ENCODE data around the gene ANKIB1.

DNA sequence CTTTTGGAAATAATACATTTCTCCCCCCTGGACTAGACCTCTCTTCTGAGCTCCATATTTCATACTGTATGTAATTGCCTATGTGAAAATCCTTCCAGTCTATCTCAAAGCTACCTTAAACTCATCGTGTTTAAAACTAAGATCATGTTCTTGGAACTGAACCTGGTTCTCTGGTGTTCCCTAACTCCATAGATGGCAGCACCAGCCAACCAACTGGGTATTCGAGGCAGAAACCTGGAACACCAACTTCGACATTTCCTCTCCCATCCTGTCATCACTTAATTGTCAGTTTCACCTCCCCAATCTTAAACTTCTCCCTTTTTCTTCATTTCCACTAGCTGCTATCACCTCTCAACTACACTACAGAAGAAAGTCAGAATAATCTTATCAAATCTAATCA is 87.0 kb downstream of the ANKIB1 start:
- TF ChIP-seq, protein P1, sequence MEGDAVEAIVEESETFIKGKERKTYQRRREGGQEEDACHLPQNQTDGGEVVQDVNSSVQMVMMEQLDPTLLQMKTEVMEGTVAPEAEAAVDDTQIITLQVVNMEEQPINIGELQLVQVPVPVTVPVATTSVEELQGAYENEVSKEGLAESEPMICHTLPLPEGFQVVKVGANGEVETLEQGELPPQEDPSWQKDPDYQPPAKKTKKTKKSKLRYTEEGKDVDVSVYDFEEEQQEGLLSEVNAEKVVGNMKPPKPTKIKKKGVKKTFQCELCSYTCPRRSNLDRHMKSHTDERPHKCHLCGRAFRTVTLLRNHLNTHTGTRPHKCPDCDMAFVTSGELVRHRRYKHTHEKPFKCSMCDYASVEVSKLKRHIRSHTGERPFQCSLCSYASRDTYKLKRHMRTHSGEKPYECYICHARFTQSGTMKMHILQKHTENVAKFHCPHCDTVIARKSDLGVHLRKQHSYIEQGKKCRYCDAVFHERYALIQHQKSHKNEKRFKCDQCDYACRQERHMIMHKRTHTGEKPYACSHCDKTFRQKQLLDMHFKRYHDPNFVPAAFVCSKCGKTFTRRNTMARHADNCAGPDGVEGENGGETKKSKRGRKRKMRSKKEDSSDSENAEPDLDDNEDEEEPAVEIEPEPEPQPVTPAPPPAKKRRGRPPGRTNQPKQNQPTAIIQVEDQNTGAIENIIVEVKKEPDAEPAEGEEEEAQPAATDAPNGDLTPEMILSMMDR (IDR thresholded peaks at IDR 0.05), result no peak
- TF ChIP-seq RFX5 (IDR thresholded peaks at IDR 0.05; ENCODE audit: low read length), result no peak
- no peak for TF ChIP-seq JUND (IDR thresholded peaks at IDR 0.05)
- TF ChIP-seq EZH2phosphoT487 (IDR thresholded peaks at IDR 0.05; ENCODE audit: borderline replicate concordance, low read depth), result no peak
- TF ChIP-seq, protein P2, sequence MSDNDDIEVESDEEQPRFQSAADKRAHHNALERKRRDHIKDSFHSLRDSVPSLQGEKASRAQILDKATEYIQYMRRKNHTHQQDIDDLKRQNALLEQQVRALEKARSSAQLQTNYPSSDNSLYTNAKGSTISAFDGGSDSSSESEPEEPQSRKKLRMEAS (IDR thresholded peaks at IDR 0.05; ENCODE audit: low read depth), result no peak
